KBM-7 (cell line): ENCODE measurements around the gene ECHS1.
"Not testable (repeated sequence)": the region's sequence is repeated elsewhere in the genome, so short reads cannot be mapped to it uniquely, and the experiment has no call there.

Experiments
- DNase-seq: peaks from one replicate; pipeline ENCODE4 v3.0.0-alpha.2; 2015
- in situ Hi-C: fragments of 300-500 bp; cut with MboI; formaldehyde crosslinking; loops from 2 replicates; pipeline ENCODE4 v1.14.3; 2020; ENCODE audit warnings: low sequenced_read_pairs, low pct_unique_long_range_greater_than_20kb, mixed read lengths

ECHS1 gene

DNA sequence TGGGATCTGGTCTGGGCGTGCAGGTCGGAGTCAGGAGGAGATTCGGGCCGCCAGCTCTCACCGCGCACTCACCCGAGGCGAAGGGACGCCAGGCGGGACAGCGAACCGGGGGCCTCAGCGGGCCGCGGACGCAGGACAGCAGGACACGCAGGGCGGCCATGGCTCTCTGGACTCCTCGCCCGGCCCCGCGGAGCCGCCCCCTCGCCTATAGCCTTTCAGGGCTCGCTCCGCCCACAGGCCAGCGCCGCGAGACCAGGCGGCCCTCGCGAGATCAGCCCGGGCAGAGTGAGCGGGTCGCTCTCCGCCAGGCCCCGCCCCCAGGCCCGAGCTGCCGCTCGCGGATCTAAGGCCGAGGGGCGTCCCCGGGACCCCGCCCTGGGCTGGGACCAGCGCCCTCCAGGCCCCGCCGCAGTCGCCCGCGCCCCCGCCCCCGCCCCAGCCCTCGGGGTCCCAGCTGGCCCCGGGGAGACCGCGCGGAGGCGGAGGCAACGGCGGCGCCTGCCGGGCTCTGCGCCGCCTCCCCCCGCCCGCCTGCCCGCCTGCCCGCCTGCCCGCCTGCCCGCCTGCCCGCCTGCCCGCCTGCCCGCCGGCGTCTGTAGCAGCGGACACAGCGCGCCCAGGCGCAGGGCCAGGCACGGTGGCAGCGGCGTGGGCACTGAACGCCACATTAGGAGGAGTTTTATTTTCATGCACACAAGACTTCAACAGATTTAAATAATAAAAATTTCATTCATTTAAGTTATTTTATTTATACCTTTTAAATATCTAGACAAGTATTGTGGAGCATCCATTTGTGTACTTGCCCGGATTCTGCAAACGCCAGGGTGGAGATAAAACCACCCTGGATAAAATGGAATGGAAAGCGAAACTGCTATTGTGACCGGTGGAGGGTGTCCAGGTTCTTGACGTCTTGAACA lies at the start of gene ECHS1:
Gene ECHS1, minus strand, starts transcription at position 181 of the 917 bp plus-strand sequence. Its CDS starts 21 bp downstream, at position 160.
- peak; percentile 86 for DNase-seq

DNA sequence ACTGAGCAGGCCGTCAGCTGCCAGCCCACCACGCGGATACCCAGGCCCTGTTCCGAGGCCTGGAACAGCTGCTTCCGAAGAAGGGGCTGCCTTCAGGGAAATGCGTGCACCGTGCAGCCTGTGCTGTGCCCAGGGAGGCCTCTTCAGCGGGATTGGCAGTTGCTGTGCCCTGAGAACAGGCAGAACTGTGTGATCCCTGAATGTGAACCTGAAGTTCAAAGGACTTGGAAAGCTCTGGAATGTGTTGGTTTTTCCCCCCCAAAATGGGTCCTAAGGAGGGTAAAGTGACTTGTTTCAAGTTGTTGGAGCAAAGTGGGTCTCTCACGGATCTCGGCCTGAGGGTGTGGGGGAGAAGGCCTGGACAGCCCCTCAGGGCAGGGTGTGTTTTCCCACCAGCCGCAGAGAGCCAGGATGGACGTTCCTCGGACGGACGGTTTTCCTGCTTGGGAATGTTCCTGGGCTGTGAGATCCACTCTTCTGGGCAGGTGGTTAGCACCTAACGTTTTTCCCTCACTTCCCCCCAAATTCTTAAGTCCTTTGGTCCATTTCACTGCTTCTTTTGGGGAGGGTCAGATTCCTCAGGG lies 49.2 kb upstream of the ECHS1 start:
- in situ Hi-C loops = no loop called here

More for the DNA sequence above, at the start of gene ECHS1:
- in situ Hi-C loops = no loop called here

DNA sequence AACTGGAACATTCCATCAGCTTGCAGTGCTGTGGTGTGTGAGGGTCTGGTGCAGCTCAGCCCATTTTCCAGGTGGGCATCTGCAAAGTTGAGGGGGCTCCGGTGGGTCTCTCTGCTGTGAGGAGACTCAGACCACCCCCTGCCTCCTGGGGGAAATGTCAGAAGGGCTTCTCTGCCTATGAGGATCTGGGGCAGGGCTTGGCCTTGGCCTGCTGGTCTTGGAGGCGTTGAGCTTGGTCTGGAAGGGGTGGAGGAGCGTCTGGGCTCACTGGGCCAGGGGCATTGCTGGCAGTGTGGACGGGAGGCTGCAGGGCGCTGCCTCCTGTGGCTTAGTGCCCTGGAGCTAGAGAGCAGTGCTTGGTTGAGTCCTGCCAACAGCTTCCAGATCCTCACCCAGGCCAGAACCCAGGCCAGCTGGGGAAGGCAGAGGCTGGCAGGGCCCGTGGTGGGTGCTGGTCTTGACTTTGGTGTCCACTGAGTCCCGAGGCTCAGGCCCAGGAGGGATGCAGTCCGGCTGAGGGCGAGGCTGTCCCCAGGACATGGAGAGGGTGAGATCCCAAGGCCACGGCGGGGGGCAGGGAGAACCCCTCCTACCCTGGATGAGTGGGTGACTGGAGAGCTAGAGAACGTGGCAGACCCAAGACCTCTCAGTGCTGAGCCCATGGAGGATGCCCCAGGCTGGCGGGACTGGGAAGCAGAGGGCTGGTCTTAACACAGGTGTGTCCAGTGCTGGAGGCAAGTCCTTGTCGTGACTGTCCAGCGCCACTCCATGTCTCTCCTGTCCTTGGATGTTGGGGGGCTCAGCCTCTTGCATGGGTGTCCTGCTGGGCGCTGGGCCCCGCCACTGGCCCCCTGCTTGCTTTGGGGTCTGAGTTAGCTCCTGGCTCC lies 48.4 kb upstream of the ECHS1 start:
- in situ Hi-C loops = no loop called here

More for the DNA sequence above, 49.2 kb upstream of the ECHS1 start:
- no peak for DNase-seq

DNA sequence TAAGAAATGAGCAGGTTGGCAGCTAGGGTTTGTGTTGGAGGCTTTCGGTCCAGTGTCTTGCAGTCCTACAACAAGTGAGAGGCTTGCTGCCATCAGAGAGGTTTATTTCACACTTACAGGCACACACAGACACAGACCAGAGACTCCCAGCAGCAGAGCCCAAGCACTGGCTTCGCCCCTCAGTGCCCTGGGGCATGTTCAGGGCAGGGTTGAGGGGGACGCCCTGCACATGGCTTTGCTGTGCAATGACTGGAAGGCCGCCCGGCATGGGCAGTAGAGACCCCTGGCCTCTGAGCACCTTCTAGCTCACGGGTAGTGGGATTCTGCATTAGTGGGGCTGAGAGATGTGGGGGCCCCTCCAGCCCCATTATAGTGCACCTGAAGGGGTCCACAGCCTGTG lies 47.4 kb upstream of the ECHS1 start:
- DNase-seq = no peak

More for the DNA sequence above, 48.4 kb upstream of the ECHS1 start:
- DNase-seq = no peak

DNA sequence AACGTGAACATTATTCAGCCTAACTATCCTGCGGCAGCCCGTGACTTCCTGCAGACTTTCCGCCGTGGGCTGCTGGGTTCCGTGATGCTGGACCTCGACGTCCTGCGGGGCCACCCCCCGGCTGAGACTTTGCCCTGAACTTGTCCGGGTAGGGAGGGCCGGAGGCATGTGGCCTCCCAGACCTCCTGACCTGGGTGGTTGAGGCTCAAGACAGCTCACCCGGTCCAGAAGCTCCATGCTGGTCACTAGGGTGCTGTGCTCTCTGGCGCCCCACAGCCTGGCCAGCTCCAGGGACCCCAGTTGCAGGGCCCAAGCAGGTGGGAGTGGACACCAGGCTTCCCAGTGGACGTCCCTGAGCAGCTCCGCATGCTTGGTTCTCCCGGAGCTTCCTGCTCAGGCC lies 46.9 kb upstream of the ECHS1 start:
- in situ Hi-C loops = no loop called here
- no peak for DNase-seq

More for the DNA sequence above, 47.4 kb upstream of the ECHS1 start:
- in situ Hi-C loops = no loop called here

DNA sequence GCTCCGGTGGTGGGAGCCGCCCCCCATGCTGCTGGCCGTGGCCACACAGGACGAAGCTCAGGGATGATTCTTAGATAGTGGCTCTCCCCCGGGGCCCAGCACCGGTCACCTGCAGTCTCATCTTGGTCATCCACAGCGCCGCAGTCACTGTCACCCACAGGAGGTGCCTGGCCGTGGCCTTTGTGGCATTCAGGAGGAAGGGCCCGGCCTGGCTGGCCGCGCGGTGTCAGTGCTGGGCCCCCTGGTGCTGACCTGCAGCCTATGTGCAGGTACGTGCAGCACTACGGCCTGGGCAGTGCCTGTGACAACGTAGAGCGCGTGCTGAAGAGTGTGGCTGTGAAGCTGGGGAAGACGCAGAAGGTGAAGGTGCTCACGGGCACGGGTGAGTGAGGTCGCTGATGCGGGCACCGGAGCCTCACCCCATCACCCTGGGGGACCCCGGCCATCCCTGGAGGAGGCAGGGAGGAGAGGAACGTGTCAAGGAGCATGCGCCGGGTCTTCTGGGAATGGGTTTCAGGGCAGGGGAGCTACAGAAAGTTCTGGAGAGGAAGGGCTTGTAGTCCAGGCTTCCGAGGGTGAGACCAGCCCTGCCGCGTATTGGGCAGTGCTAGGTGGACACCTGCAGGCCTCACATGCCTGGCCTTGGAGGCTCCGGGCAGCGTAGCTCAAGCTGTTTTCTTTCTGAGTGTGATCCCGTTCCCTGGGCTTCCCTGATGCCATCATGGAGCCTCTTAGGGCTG lies 46.2 kb upstream of the ECHS1 start:
- DNase-seq = no peak
- in situ Hi-C loops = no loop called here

DNA sequence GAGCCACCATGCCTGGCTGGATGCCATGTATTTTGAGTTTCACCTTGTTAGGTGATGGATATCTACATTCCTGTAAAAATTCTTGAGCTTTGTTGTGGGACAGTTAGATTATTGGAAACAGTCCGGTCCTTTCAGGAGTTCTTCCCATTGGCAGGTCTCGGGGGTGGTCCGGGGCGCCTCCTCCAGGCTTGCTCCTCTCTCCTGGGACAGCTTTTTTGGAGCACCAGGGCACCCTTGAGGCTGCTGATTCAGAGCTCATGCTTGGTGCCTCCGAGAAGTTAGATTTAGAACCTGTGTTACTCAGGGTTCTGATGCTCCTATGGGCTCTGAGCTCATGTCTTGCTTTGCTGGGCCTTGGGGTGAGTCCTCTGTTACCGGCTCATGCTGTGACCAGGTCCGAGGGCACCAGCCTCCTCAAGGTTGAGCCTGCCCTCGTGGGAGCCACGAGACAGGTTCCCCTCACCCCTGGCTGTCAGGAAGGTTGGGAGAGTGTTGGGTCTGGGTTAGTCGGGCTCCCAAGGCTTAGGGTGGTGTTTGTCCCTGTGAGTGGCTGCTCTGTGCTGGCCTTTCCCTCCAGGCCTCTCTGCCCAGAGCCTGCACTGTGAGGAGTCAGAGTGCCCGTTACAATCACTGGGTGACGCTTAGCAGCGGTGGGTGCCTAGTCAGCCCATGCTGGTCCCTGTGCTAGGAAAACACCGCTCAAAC lies 45.3 kb upstream of the ECHS1 start:
- in situ Hi-C loops = no loop called here
- DNase-seq = no peak

DNA sequence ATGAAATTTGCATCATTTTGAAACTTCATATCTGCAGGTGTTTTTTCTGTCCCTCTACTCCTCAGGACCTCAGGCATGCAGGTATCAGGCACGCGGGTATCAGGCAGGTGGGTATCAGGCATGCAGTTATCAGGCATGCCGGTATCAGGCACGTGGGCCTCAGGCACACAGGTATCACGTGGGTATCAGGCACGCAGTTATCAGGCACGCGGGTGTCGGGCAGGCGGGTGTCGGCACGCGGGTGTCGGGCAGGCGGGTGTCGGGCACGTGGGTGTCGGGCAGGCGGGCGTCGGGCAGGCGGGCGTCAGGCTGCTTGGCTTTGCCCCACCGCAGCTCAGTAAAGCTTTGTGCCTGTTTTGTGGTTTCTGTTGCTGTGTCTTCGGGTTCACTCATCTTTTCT lies 42.6 kb upstream of the ECHS1 start:
- no peak for DNase-seq
- in situ Hi-C loops = no loop called here

DNA sequence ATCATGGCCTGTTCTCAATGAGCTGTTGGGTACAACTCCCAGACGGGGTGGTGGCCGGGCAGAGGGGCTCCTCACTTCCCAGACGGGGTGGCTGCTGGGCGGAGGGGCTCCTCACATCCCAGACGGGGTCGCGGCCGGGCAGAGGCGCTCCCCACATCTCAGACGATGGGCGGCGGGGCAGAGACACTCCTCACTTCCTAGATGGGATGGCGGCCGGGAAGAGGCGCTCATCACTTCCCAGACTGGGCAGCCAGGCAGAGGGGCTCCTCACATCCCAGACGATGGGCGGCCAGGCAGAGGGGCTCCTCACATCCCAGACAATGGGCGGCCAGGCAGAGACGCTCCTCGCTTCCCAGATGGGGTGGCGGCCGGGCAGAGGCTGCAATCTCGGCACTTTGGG lies 41.2 kb upstream of the ECHS1 start:
- DNase-seq, in situ Hi-C loops: not testable (repeated sequence)

DNA sequence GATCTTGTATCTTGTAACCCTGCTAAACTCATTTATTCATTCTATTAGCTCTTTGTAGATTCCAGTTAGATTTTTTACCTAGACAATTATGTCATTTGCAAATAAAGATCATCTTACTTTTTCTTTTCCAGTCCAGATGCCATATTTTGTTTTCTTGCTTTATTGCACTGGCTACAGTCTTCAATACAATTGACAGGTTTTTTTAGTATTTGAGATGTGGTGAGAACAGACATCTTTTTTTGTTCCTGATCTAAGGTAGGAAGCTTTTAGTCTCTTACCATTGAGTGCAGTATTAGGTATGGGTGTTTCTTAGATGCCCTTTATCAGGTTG lies 39.2 kb upstream of the ECHS1 start:
- in situ Hi-C loops = no loop called here
- DNase-seq = no peak

DNA sequence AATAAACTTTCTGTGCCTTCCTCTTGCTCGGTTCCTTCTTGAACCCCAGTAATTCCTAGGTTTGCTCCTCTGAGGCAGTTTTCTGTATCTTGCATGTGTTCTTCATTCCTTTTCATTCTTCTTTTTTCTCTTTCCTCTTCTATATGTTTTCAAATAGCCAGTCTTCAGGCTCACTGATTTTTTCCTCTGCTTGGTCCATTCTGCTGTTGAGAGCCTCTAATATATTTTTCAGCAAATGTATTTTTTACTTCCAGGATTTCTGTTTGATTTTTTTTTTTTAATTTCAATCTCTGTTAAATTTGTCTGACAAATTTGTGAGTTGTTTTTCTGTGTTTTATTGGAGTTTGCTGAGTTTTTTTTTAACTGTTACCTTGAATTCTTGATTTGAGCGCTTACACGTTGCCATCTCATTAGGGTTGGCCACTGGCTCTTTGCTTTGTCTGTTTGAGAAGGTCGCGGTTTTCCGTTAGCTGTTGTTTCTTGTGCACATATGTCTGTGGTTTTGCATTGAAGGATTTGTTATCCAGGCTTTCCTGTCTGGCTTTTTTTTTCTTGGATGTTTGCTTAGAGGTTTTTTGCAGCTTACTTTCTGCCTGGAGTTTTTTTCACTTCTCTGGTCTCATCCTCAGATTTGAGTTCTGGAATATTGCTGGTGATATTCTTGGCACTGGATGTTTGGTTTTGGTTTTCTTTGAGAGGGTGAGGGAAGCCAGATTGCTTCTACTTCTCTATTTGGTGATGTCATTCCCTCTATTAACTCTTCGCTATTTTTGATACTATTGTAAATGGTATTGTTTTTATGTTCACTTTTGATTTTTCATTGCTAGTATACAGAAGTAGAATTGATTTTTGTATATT lies 38.6 kb upstream of the ECHS1 start:
- no peak for DNase-seq
- in situ Hi-C loops = no loop called here

DNA sequence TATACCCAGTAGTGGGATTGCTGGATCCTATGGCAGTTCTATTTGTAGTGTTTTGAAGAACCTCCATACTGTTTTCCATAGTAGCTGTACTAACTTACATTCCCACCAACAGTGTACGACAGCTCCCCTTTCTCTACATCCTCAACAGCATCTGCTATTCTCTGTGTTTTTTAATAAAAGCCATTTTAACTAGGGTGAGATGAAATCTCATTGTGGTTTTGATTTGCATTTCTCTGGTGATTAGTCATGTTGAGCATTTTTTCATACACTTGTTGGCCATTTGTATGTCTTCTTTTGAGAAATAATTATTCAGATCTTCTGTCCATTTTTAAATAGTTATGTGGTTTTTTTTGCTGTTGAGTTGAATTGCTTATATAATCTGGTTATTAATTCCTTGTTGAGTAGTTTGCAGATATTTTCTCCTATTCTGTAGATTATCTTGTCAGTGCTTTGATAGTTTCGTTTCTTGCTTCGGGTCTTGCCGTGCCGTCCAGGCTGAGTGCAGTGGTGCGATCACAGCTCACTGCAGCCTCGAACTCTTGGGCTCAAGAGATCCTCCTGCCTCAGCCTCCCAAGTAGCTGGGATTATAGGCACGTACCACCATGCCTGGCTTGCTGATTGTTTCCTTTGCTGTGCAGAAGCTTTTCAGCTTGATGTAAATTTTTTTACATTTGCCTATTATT lies 32.8 kb upstream of the ECHS1 start:
- in situ Hi-C loops = no loop called here
- no peak for DNase-seq

DNA sequence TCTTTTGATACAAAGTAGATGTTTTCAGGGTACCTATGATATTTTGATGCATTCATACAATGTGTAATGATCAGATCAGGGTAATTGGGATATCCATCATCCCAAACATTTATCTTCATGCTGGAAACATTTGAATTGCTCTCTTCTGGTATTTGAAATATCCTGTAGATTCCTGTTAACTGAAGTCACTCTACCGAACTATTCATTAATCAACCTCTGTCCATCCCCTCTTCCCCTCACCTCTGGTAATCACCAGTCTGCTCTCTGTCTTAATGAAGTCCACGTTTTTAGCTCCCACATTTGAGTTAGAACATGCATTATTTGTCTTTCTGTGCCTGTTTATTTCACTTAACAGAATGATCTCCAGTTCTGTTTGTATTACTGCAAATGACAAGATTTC lies 32.1 kb upstream of the ECHS1 start:
- in situ Hi-C loops = no loop called here
- DNase-seq = no peak

DNA sequence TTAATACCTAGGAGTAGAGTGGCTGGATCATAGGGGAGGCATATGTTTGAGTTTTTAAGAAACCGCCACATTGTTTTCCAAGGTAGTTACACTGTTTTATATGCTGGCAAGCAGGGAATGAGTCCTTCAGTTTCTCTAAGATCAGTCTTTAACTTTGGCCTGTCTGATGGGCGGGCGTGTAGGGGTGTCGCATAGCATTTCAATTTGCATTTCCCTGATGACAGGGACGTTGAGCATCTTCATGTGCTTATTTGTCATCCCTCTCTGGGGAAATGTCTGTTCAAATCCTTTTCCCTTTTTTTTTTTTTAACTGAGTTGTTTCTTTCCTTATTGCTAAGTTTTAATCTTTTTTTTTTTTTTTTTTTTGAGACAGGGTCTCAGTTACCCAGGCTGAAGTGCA lies 30.6 kb upstream of the ECHS1 start:
- DNase-seq = no peak
- in situ Hi-C loops = no loop called here

DNA sequence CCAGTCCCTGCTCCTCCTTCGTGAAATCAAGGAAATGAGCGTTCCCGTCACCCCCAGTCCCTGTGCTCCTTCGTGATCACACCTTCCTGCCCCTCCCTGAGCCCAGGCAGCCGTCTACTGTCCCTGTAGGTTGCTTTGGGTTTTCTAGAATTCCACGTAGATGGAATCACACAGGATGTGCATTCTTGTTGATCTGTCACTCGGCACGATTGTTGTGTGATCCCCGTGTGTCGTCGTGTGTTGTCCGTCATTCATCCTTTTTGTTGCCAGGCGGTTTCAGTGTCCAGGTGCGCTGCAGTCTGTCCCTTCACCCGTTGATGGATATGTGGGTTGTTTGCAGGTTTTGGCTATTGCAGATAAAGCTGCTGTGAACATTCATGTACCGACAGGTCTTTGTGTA lies 30.2 kb upstream of the ECHS1 start:
- no peak for DNase-seq
- in situ Hi-C loops = no loop called here

DNA sequence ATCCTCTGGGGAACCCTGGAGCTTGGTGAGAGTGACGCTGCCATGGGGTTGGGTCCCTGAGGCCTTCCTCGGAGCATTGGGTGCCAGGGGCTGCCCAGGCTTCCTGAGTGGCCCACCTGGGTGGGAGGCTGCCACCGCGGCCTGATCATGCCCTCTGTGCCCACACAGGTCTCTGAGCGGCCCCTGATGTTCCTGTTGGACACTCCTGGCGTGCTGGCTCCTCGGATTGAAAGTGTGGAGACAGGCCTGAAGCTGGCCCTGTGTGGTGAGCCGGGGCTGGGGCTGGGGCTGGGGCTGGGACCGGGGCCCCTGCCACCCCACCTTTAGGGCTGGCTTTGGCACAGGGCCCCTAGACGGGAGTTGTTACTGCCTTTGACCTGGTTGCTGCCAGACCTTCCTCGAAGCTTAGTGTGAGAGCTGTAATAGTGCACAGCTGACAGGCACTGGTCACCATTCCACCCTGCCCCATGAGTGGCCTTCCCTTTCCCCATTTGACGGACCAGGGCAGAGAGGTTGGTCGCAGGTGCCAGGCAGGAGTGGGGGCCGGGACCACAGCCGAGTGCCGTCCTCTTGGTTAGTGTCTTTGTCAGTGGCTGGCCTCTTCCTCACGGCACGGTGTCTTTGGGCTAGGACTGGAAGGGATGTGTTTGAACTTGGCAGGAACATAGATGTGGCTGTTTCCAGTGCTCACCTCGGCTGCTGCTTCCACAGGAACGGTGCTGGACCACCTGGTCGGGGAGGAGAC lies 29.0 kb upstream of the ECHS1 start:
- DNase-seq = no peak
- in situ Hi-C loops = no loop called here

DNA sequence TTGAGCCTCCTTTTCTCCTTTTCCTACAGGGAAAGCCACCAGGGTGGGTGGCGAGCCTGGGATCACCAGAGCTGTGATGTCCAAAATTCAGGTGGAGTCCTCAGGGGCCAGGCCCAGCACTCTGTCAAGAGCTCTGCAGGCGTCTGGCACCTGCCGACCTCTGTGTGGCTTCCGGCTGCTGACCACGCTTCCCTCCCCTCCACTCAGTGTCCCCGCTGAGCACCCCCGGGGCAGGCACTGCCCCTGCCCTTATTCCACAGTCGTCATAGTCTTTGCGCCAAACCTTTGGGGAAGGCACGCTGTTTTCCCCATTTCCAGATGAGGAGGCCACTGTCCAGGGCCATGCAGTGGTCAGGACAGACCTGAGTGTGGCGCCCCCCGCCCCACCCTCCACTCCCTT lies 28.3 kb upstream of the ECHS1 start:
- DNase-seq = no peak
- in situ Hi-C loops = no loop called here
